ENCODE data around the gene HACD1.

GRCh38 chr10:17645621-17646345, 28.6 kb upstream of the HACD1 start:
- TF ChIP-seq ZNF274 (IDR thresholded peaks at IDR 0.05; ENCODE audit: low read depth, low read length) (no peak), YY1 (IDR thresholded peaks at IDR 0.05; ENCODE audit: insufficient read depth, insufficient read length) (no peak), SUZ12 (IDR thresholded peaks at IDR 0.05; ENCODE audit: extremely low read depth, insufficient read depth, insufficient read length) (no peak)

All from NT2/D1 (cell line).